IgD-negative memory B cell (primary cell): ENCODE data around the gene GABPA. TPM values are rescaled to one million over a fixed set of nuclear protein-coding genes. Genes with fewer than 3 reads are reported as not detected.
"Not testable (repeated sequence)": the region's sequence is repeated elsewhere in the genome, so short reads cannot be mapped to it uniquely, and the experiment has no call there.

Source experiments
- H3K27ac Mint-ChIP-seq, 3 donors: one replicate each; pipeline ENCODE4 v1.8.0; 2020 to 2022; ENCODE audit warnings: mild to moderate bottlenecking in 3 of 3, mixed read lengths in 3 of 3, moderate library complexity in 1 of 3
- H3K27me3 Mint-ChIP-seq: one replicate; pipeline ENCODE4 v1.8.0; 2021; ENCODE audit warnings: mixed read lengths
- H3K36me3 Mint-ChIP-seq: one replicate; pipeline ENCODE4 v1.8.0; 2020; ENCODE audit warnings: mild to moderate bottlenecking, mixed read lengths
- H3K4me1 Mint-ChIP-seq, 3 donors: one replicate each; pipeline ENCODE4 v1.8.0; 2020 to 2022; ENCODE audit warnings: mixed read lengths in 3 of 3, mild to moderate bottlenecking in 1 of 3
- H3K4me3 Mint-ChIP-seq, 4 donors: one replicate each; pipeline ENCODE4 v1.8.0; 2020 to 2022; ENCODE audit warnings: mild to moderate bottlenecking in 4 of 4, mixed read lengths in 4 of 4, moderate library complexity in 3 of 4
- H3K9me3 Mint-ChIP-seq, 3 donors: one replicate each; pipeline ENCODE4 v1.8.0; 2020 to 2021; ENCODE audit warnings: mixed read lengths in 3 of 3, mild to moderate bottlenecking in 1 of 3
- polyA plus RNA-seq: library from polyadenylated mRNA; unstranded; fragments of 300-500 nt; fragmentation: Illumina TruSeq; gene quantifications from one replicate; pipeline ENCODE4 v1.2.3, GENCODE V29; 2021

GABPA gene
- polyA plus RNA-seq, result 17.3 TPM

- peaks cover 3% of the 10 kb centered on the region for H3K27me3 Mint-ChIP-seq
- peaks cover 35 to 53% (median 40%) of the 10 kb centered on the region in 3 donors for H3K4me1 Mint-ChIP-seq
- H3K4me3 Mint-ChIP-seq, result peak within 1 kb of the TSS; percentile 95 to 100 (median 100)
- peak within 1 kb of the TSS; percentile 95 to 100 (median 97) for H3K27ac Mint-ChIP-seq
- peaks cover 3% of the 10 kb centered on the region for H3K36me3 Mint-ChIP-seq
- no peaks in the 10 kb centered on the region for H3K9me3 Mint-ChIP-seq
Observed at GRCh38 chr21:25734904-25735645, at the start of gene GABPA, which contains the start of gene ATP5PF. Gene GABPA, plus strand, starts transcription at chr21:25734972. Its CDS starts 6,627 bp downstream, at chr21:25741599. Gene ATP5PF, minus strand, starts transcription at chr21:25734904. Its CDS starts 5,110 bp downstream, at chr21:25729794.

DNA sequence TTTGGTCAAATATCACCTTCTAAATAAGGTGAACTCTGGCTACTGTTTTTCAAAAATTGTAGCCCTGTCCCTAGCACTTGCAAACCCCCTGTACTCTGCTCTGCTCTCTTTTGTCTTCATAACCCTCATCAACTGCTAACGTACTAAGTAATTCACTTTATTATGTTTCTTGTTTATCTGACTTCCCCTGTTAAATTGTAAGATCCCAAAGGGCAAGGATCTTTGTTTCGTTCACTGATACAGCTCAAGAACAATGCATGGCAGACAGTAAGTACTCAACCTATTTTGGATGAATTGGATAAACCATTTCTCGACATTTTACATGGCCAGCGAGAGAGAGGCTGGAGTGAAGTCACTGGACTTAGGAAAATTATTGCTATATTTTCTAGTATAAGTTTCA is 47.0 kb upstream of the GABPA start:
- Mint-ChIP-seq H3K36me3 (no peaks in the 10 kb centered on the region), H3K4me3 (no peak overlapping the region), H3K4me1 (no peaks in the 10 kb centered on the region), H3K9me3 (no peaks in the 10 kb centered on the region), H3K27me3 (peaks cover 2% of the 10 kb centered on the region), H3K27ac (no peak overlapping the region)

- H3K27me3 Mint-ChIP-seq, result peaks cover 2% of the 10 kb centered on the region
- H3K27ac Mint-ChIP-seq, result no peak overlapping the region
- H3K4me3 Mint-ChIP-seq, result no peak overlapping the region
- H3K4me1 Mint-ChIP-seq, result no peaks in the 10 kb centered on the region
- no peaks in the 10 kb centered on the region for H3K9me3 Mint-ChIP-seq
- no peaks in the 10 kb centered on the region for H3K36me3 Mint-ChIP-seq
Observed at GRCh38 chr21:25688275-25689155, 46.3 kb upstream of the GABPA start.

DNA sequence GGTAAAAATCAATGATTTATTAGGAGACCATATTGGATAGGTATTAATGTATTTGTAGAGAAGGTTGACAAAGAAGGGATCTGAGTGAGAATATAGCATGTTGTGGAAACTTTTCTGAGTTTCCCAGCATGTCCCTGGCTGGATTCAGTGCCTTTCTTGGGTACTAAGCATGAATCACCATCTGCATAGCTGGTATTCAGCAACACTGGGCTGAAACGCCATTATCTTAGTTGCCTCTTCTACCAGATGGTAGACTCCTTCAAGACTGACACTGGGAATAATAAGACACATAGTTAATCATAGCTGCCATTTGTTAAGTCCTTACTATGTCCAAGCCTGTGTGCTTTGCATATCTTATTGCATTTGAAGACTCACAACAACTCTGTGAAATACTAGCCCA is 45.5 kb upstream of the GABPA start:
- Mint-ChIP-seq H3K9me3 (no peaks in the 10 kb centered on the region), H3K4me1 (no peaks in the 10 kb centered on the region)

DNA sequence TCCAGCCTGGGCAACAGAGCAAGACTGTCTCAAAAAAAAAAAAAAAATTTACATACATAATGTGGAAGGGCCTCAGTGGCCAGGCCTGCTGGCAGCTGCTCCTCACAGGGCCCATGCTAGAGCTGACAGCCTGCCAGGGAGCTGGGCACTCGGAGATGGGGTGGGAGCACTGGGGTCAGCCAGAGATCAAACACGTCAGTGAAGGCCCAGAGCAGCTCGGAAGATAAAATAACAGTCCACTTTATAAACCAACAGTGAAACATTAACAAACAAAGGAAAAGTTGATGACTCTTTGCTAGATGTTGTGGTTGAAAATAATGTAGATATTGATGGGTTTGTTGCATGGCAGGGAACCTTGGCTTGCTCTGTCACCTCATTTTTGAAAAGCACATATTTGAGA is 42.8 kb upstream of the GABPA start:
- no peaks in the 10 kb centered on the region for H3K9me3 Mint-ChIP-seq
- no peaks in the 10 kb centered on the region for H3K4me1 Mint-ChIP-seq
- H3K36me3 Mint-ChIP-seq, result no peaks in the 10 kb centered on the region
- no peaks in the 10 kb centered on the region for H3K27me3 Mint-ChIP-seq
- H3K4me3 Mint-ChIP-seq, result no peak overlapping the region
- no peak overlapping the region for H3K27ac Mint-ChIP-seq

More for the DNA sequence above, 45.5 kb upstream of the GABPA start:
- Mint-ChIP-seq H3K27me3 (peaks cover 2% of the 10 kb centered on the region), H3K27ac (no peak overlapping the region), H3K36me3 (no peaks in the 10 kb centered on the region), H3K4me3 (no peak overlapping the region)

GRCh38 chr21:25695461-25695860 is 39.3 kb upstream of the GABPA start:
- not testable (repeated sequence) for H3K27ac Mint-ChIP-seq, H3K9me3 Mint-ChIP-seq, H3K27me3 Mint-ChIP-seq, H3K36me3 Mint-ChIP-seq, H3K4me3 Mint-ChIP-seq, H3K4me1 Mint-ChIP-seq

GRCh38 chr21:25700741-25701140 is 34.0 kb upstream of the GABPA start:
- H3K36me3 Mint-ChIP-seq, result peaks cover 3% of the 10 kb centered on the region
- H3K9me3 Mint-ChIP-seq, result peaks cover 0 to 1% (median 0%) of the 10 kb centered on the region in 3 donors
- H3K27me3 Mint-ChIP-seq, result no peaks in the 10 kb centered on the region
- H3K4me3 Mint-ChIP-seq, result no peak overlapping the region
- no peaks in the 10 kb centered on the region for H3K4me1 Mint-ChIP-seq
- no peak overlapping the region for H3K27ac Mint-ChIP-seq

DNA sequence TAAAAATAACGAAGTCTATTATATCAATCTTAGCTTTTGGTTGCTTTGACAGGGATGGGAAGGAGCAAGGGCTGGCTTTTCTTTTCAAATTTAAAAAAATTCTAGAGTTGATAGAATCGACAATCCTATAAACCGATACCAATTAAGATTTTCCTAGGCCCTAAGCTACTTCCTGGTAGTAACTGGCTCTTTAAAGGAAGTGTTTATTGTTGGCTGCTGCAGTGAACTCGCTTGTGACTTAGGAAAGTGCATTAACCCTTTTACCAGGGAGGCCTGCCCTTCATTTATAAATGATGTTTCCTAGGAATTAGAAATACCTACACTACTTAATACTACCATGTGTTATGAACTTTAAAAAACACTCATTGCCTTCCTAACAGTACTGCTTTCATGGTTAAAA is 33.2 kb upstream of the GABPA start:
- Mint-ChIP-seq H3K36me3 (peaks cover 3% of the 10 kb centered on the region), H3K9me3 (peaks cover 0 to 1% (median 0%) of the 10 kb centered on the region in 3 donors), H3K4me1 (no peaks in the 10 kb centered on the region), H3K27ac (no peak overlapping the region), H3K27me3 (no peaks in the 10 kb centered on the region), H3K4me3 (no peak overlapping the region)

DNA sequence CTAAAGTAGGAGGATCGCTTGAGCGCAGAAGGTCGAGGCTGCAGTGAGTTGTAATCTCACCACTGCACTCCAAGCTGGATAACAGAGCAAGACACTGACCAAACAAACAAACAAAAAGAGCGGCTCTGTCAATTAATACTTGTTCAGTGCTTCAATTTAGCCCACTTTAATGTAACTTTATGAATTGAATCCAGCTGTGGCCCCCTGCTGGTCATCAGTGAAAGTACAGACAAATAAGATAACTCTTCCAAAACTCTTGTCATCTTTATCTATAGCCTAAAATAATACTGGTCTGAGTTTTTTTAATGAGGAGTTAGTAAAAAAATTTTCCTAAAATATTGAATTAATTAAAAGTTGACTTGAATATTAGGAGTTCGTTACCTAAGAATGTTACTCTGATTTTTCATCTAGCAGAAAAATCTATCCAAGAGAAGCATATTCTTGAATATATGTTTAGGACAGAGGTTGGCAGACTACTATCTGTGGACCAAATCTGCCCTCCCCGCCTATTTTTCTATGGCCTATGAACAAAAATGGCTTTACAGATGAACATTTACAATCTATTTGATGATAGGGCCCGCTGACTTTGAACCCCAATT is 26.2 kb upstream of the GABPA start:
- no peaks in the 10 kb centered on the region for H3K9me3 Mint-ChIP-seq

GRCh38 chr21:25709684-25710265 is 25.0 kb upstream of the GABPA start:
- no peak overlapping the region for H3K27ac Mint-ChIP-seq
- H3K4me1 Mint-ChIP-seq, result no peaks in the 10 kb centered on the region
- no peaks in the 10 kb centered on the region for H3K27me3 Mint-ChIP-seq
- H3K9me3 Mint-ChIP-seq, result no peaks in the 10 kb centered on the region
- H3K36me3 Mint-ChIP-seq, result peaks cover 5% of the 10 kb centered on the region
- H3K4me3 Mint-ChIP-seq, result no peak overlapping the region

More for the DNA sequence above, 26.2 kb upstream of the GABPA start:
- Mint-ChIP-seq H3K27ac (no peak overlapping the region), H3K27me3 (no peaks in the 10 kb centered on the region), H3K36me3 (peaks cover 5% of the 10 kb centered on the region), H3K4me3 (no peak overlapping the region), H3K4me1 (no peaks in the 10 kb centered on the region)

DNA sequence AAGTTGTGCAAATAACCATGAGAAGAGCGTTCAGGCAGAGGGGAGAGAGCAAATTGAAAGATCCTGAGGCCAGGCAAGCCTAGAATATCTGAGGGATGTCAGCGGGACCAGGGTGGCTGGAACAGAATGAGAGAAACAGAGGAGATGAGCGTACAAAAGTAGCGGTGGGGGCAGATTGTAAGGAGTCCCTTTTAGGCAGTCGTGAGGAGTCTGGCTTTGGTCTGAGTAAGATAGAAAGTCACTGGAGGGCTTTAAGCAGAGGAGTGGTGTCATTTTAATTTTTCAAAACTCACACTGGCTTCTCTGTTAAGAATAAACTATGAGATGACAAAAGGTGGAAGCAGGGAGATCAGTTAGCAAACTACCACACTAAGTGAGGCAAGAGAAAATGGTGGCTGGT is 24.2 kb upstream of the GABPA start:
- Mint-ChIP-seq H3K4me3 (no peak overlapping the region), H3K27me3 (no peaks in the 10 kb centered on the region), H3K27ac (no peak overlapping the region), H3K9me3 (no peaks in the 10 kb centered on the region), H3K4me1 (no peaks in the 10 kb centered on the region), H3K36me3 (peaks cover 2% of the 10 kb centered on the region)

DNA sequence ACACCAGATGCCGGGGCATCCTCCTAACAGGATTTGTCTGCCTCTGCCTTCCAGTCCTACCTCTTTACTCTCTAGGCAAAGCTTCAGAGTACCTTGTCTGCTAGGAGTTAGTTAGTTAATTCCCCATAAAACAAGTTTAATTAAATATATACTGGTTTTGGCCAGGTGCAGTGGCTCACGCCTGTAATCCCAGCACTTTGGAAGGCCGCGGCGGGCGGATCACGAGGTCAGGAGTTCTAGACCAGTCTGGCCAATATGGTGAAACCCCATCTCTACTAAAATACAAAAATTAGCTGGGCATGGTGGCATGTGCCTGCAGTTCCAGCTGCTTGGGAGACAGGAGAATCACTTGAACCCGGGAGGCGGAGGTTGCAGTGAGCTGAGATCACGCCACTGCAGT is 20.7 kb upstream of the GABPA start:
- not testable (repeated sequence) for H3K4me3 Mint-ChIP-seq, H3K27ac Mint-ChIP-seq, H3K4me1 Mint-ChIP-seq, H3K27me3 Mint-ChIP-seq, H3K36me3 Mint-ChIP-seq, H3K9me3 Mint-ChIP-seq

GRCh38 chr21:25717491-25718147 is 17.2 kb upstream of the GABPA start:
- no peaks in the 10 kb centered on the region for H3K27me3 Mint-ChIP-seq
- peaks cover 8% of the 10 kb centered on the region for H3K36me3 Mint-ChIP-seq
- no peaks in the 10 kb centered on the region for H3K9me3 Mint-ChIP-seq
- peaks cover 0 to 4% (median 0%) of the 10 kb centered on the region in 3 donors for H3K4me1 Mint-ChIP-seq
- H3K27ac Mint-ChIP-seq, result peak overlapping the region in 2 of 3 donors; percentile 59 to 86
- no peak overlapping the region for H3K4me3 Mint-ChIP-seq

DNA sequence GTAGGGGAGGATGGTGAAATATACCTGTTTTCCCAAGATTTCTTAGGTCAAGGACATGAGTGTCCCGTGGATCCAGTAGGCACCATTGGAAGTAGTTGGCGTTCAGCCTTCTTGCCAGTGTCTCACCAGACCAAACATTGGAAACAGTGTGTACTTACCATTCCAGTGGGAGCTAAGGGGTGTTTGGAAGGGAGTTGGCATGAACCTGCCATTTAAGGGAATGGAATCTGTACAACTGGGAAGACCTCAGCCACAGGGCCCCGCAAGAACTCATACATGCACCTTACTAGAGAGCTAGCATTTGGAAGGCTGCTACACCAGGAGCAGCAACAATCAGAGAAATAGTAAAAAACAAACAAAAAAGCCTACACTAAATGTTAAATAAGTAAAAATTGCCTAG is 12.8 kb upstream of the GABPA start:
- Mint-ChIP-seq H3K9me3 (no peaks in the 10 kb centered on the region), H3K4me3 (no peak overlapping the region), H3K4me1 (peaks cover 0 to 4% (median 0%) of the 10 kb centered on the region in 3 donors), H3K27ac (no peak overlapping the region), H3K27me3 (no peaks in the 10 kb centered on the region), H3K36me3 (peaks cover 7% of the 10 kb centered on the region)
